HG03521 (cell line): Measurements from ENCODE around the gene OR5B12.
"Not testable (repeated sequence)": the region's sequence is repeated elsewhere in the genome, so short reads cannot be mapped to it uniquely, and the experiment has no call there.

Experiments used
- ATAC-seq: cut with Tn5 transposase; IDR thresholded peaks from one replicate; pipeline ENCODE4 v1.9.1; 2021; ENCODE audit warnings: mild to moderate bottlenecking, moderate library complexity; ENCODE audit not compliant: unreplicated experiment

The OR5B12 gene

DNA sequence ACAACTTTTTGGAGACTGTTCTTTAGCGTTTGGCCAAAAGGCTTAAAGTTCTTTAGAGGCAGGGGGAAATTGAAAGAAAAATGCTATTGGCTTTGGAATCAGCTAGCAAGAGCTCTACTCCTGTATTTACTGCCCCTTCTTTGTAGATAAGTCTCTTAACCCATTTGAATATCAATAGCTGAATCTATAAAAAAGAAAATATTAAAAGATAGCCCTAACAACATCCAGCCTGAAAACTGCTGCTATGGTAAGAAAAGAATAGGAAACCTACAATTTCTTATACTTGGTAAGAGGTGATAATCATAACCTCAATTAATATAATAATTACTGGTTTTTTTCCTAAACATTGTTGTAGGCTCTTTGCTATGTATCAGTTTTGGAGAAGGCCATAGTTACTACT lies at the start of gene OR5B12:
TSS of gene OR5B12 (minus strand) at position 101 of the 400 bp plus-strand sequence. CDS start 2,085 bp downstream, outside the sequence.
- ATAC-seq, result no peak

DNA sequence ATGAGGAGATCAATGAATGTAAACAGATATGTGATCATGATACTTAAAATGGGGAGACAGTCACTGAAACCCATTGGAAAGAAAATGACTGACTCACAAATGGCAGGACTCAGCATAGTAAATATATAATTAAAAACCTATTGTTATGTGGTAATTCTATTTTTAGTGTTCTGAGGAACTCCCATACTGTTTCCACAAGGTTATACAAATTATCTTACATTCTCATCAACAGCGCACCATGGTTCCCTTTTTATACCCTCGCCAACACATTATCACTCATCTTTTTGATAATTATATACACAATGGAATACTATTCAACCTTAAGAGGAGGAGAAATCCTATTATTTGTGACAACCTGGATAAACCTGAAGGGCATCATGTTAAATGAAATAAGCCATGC lies 48.8 kb upstream of the OR5B12 start:
- ATAC-seq, result no peak

GRCh38 chr11:58487170-58487569 lies 45.1 kb upstream of the OR5B12 start:
- ATAC-seq, result no peak

- no peak for ATAC-seq
Measured at GRCh38 chr11:58485961-58486360, 43.9 kb upstream of the OR5B12 start.

- ATAC-seq, result no peak
Measured at GRCh38 chr11:58471892-58472291, 29.9 kb upstream of the OR5B12 start.

DNA sequence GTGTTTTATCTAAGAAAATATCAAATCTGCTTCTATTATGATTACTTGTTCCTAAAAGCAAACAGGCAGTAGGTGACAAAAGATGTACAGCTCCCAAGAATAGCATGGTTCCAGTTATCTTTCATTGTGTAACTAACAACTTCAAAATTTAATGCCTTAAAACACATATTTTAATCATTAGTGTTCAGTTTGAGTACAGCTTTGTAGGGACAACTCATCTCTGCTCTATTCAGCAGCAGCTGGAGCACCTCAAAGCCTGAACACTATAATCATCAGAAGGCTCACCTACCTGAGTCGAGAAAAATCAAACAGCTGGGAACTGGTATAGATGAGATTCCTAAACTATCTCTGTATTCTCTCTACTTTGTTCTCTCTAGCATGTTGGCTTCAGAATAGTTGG lies 24.3 kb upstream of the OR5B12 start:
- ATAC-seq, result no peak

- ATAC-seq, result no peak
Measured at GRCh38 chr11:58465690-58466089, 23.7 kb upstream of the OR5B12 start.

DNA sequence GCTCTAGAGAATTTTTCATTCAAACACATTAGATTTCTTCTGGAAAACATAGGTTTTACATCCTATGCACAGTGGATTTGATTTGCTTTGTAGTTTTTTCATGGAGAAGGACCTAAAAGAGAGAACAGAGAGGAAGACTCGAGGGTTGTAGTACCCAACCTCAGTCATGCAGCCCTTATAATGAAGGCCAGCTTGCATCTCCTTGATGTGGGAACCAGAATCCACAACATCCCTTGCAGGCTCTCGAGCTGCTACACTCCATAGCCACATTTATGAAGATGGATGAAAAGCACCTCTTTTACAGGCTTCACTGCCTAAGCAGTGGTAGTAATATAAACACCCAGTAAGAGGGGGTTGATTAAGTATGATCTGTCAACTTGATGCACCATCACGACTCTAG lies 9.5 kb upstream of the OR5B12 start:
- no peak for ATAC-seq

- no peak for ATAC-seq
Measured at GRCh38 chr11:58446294-58446693, 4.3 kb upstream of the OR5B12 start.

GRCh38 chr11:58444300-58444699 lies 2.3 kb upstream of the OR5B12 start:
- no peak for ATAC-seq

GRCh38 chr11:58438486-58438885 lies 3.5 kb downstream of the OR5B12 start:
- ATAC-seq, result no peak

GRCh38 chr11:58434217-58434616 lies 7.8 kb downstream of the OR5B12 start:
- no peak for ATAC-seq

DNA sequence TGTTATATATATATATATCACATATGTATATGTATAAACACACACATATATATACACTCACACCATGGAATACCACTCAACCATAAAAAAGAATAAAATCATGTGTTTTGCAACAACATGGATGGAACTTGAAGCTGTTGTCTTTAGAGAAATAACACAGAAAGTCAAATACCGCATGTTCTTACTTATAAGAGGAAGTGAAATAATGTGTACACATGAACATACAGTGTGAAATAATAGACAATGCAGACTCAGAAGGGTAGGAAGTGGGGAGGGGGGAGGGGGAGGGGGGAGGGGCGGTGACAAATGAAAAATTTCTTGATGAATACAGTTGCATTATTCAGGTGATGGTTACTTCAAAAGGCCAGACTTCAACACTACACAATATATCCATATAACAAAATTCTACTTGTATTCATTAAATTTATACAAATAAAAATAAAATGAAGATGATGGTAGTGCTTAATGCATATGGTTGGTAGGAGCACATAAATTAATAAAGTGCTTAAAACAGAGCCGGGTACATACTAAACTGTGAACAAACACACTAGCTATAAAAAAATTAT lies 8.3 kb downstream of the OR5B12 start:
- ATAC-seq, result no peak

GRCh38 chr11:58429273-58429672 lies 12.8 kb downstream of the OR5B12 start:
- no peak for ATAC-seq

- ATAC-seq, result no peak
Measured at GRCh38 chr11:58428021-58428420, 14.0 kb downstream of the OR5B12 start, which contains the start of gene OR5B2. Gene OR5B2 (minus strand): TSS chr11:58428121. CDS start chr11:58423261, 4,860 bp downstream.

DNA sequence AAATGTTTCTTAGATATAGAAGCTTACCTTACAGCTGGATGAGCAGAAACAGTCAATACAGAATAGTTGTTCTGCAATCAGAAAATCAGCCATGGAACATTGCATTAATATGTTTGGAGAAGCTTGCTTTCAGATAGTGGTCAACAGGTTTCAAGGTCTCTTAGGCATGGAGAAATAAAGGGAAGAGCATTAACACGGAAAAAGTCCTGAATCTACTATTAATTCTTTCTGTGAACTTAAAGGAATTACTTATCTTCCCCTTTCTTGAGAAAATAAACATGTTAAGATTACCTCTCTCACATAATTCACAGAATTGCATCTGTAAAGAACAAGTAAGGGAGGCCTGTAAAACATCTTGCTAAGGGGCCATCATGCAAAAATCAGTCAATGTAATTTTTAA lies 35.3 kb downstream of the OR5B12 start, which contains the start of gene OR5B3:
TSS of gene OR5B3 (minus strand) at position 101 of the 400 bp plus-strand sequence. CDS start 3,465 bp downstream, outside the sequence.
- ATAC-seq, result no peak

- not testable (repeated sequence) for ATAC-seq
Measured at GRCh38 chr11:58399622-58400021, 42.4 kb downstream of the OR5B12 start.

DNA sequence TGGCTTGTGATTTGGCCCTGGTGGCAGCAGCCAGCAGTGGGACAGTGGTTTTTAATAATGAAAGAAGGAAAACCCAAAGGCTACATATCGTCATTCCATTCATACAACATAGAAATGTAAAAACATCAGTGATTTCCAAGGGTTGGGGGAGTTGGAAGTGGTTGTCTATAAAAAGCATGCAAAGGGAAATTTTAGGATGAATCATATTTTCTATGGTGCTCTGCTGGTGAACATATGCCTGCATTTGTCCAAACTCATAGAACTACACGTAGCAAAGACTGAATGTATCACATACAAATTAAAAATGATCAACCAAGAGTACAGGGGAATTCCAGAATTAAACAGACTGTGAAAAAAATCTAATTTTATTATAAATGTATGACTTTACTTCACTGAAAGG lies 46.5 kb downstream of the OR5B12 start:
- ATAC-seq, result no peak

- no peak for ATAC-seq
Measured at GRCh38 chr11:58394195-58394594, 47.8 kb downstream of the OR5B12 start.

- ATAC-seq, result no peak
Measured at GRCh38 chr11:58392746-58393145, 49.3 kb downstream of the OR5B12 start.

GRCh38 chr11:58391879-58392278 lies 50.2 kb downstream of the OR5B12 start:
- no peak for ATAC-seq

DNA sequence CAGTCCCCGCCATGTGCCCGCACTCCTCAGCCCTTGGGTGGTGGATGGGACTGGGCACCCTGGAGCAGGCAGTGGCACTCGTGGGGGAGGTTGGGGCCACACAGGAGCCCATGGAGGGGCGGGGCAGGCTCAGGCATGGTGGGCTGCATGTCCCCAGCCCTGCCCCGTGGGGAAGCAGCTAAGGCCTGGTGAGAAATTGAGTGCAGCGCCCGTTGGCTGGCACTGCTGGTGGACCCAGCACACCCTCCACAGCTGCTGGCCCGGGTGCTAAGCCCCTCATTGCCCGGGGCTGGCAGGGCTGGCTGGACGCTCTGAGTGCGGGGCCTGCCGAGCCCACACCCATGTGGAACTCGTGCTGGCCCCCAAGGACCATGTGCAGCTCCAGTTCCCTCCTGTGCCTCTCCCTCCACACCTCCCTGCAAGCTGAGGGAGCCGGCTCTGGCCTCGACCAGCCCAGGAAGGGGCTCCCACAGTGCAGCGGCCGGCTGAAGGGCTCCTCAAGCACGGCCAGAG lies 51.4 kb downstream of the OR5B12 start:
- ATAC-seq, result no peak
